Liver (tissue), 9 donors: Measurements from ENCODE around the gene PRKAA2. TPM values are rescaled to one million over a fixed set of nuclear protein-coding genes. Genes with fewer than 3 reads are reported as not detected.

ENCODE experiments used
- DNase-seq: peaks from one replicate; pipeline ENCODE4 v3.0.0-alpha.2; 2017; ENCODE audit warnings: low spot score
- H3K27ac ChIP-seq, 2 donors: one replicate each; pipeline ENCODE4 v1.7.0; 2013; ENCODE audit warnings: inconsistent platforms in 2 of 2, low read length in 2 of 2, control low read depth in 1 of 2, low read depth in 1 of 2, mild to moderate bottlenecking in 1 of 2
- H3K27me3 ChIP-seq, 4 donors: one replicate each; pipeline versions ENCODE4 v1.6.1 to v1.7.0; 2013; ENCODE audit warnings: low read length in 3 of 4, inconsistent platforms in 1 of 4, mild to moderate bottlenecking in 1 of 4, moderate library complexity in 1 of 4; ENCODE audit not compliant: control insufficient read depth in 4 of 4, insufficient read depth in 4 of 4
- H3K36me3 ChIP-seq, 4 donors: one replicate each; pipeline versions ENCODE4 v1.6.1 to v1.7.0; 2013; ENCODE audit warnings: low read length in 3 of 4, mild to moderate bottlenecking in 3 of 4, low read depth in 1 of 4, moderate library complexity in 1 of 4; ENCODE audit not compliant: control insufficient read depth in 4 of 4, insufficient read depth in 3 of 4
- H3K4me1 ChIP-seq, 4 donors: one replicate each; pipeline versions ENCODE4 v1.6.1 to v1.7.0; 2013; ENCODE audit warnings: low read length in 3 of 4, mild to moderate bottlenecking in 3 of 4, moderate library complexity in 1 of 4; ENCODE audit not compliant: control insufficient read depth in 4 of 4, insufficient read depth in 4 of 4
- H3K4me3 ChIP-seq, 3 donors: one replicate each; pipeline versions ENCODE4 v1.6.1 to v1.7.0; 2013; ENCODE audit warnings: low read length in 3 of 3, control low read depth in 1 of 3, low read depth in 1 of 3, mild to moderate bottlenecking in 1 of 3
- H3K9ac ChIP-seq, 2 donors: one replicate each; pipeline ENCODE4 v1.7.0; 2013; ENCODE audit warnings: low read length in 2 of 2, mild to moderate bottlenecking in 2 of 2, moderate library complexity in 2 of 2, control low read depth in 1 of 2, low read depth in 1 of 2
- H3K9me3 ChIP-seq, 4 donors: one replicate each; pipeline versions ENCODE4 v1.6.1 to v1.7.0; 2013; ENCODE audit warnings: low read length in 3 of 4; ENCODE audit not compliant: control insufficient read depth in 4 of 4
- EGR1 ChIP-seq, 2 donors: IDR thresholded peaks; 2 replicates each; pipeline ENCODE4 v1.6.1; 2016 to 2018; ENCODE audit warnings: antibody characterized with exemption in 2 of 2, low read depth in 2 of 2
- FOXA1 ChIP-seq: IDR thresholded peaks from 2 replicates; pipeline ENCODE4 v1.6.1; 2016; ENCODE audit warnings: antibody characterized with exemption
- FOXA2 ChIP-seq: IDR thresholded peaks from 2 replicates; pipeline ENCODE4 v1.6.1; 2016; ENCODE audit warnings: antibody characterized with exemption
- GABPA ChIP-seq, 2 donors: IDR thresholded peaks in 1 of 2; conservative IDR thresholded peaks in 1 of 2; 2 replicates each; pipeline ENCODE4 v1.6.1; 2016; ENCODE audit warnings: antibody characterized with exemption in 2 of 2, mild to moderate bottlenecking in 1 of 2, moderate library complexity in 1 of 2
- HNF4A ChIP-seq, 2 donors: conservative IDR thresholded peaks; 2 replicates each; pipeline ENCODE4 v1.6.1; 2016; ENCODE audit warnings: antibody characterized with exemption in 2 of 2, mild to moderate bottlenecking in 2 of 2
- HNF4G ChIP-seq: IDR thresholded peaks from 2 replicates; pipeline ENCODE4 v1.6.1; 2016; ENCODE audit warnings: antibody characterized with exemption
- JUND ChIP-seq, 2 donors: IDR thresholded peaks; 2 replicates each; pipeline ENCODE4 v1.6.1; 2016; ENCODE audit warnings: antibody characterized with exemption in 2 of 2
- NR2F2 ChIP-seq: IDR thresholded peaks from 2 replicates; pipeline ENCODE4 v1.6.1; 2016; ENCODE audit warnings: antibody characterized with exemption
- RAD21 ChIP-seq, 2 donors: IDR thresholded peaks; 2 replicates each; pipeline ENCODE4 v1.6.1; 2016; ENCODE audit warnings: antibody characterized with exemption in 2 of 2, mild to moderate bottlenecking in 2 of 2
- RXRA ChIP-seq, 2 donors: IDR thresholded peaks; 2 replicates each; pipeline ENCODE4 v1.6.1; 2017 to 2018; ENCODE audit warnings: antibody characterized with exemption in 2 of 2, mild to moderate bottlenecking in 1 of 2
- SP1 ChIP-seq: IDR thresholded peaks from 2 replicates; pipeline ENCODE4 v1.6.1; 2018; ENCODE audit warnings: antibody characterized with exemption, mild to moderate bottlenecking
- TAF1 ChIP-seq: conservative IDR thresholded peaks from 2 replicates; pipeline ENCODE4 v1.6.1; 2016; ENCODE audit warnings: antibody characterized with exemption, mild to moderate bottlenecking
- YY1 ChIP-seq: IDR thresholded peaks from 2 replicates; pipeline ENCODE4 v1.6.1; 2016; ENCODE audit warnings: antibody characterized with exemption, mild to moderate bottlenecking
- WGBS: extraction: QIAGEN DNeasy Blood & Tissue Kit; methylation state at CpG from one replicate; pipeline ENCODE4 v1.1.7; 2013; 5-methylcytosine and 5-hydroxymethylcytosine counted together
- polyA plus RNA-seq, 2 donors: library from polyadenylated mRNA; stranded (reverse) in 1 of 2; unstranded in 1 of 2; fragments of 200-250 nt in 1 of 2; fragments of >200 nt in 1 of 2; fragmentation: Nextera tagmentation in 1 of 2; extraction: Ambion mirVana in 1 of 2; gene quantifications; one replicate each; pipeline versions ENCODE4 v1.2.1 to v1.2.3, GENCODE V29; 2013 to 2015
- total RNA-seq, 2 donors: library from RNA; depleted of rRNA; stranded (reverse); fragments of >200 nt; gene quantifications; one replicate each; pipeline ENCODE4 v1.2.3, GENCODE V29; 2014
- TF ChIP-seq, protein P1 (sequence below): fragments of 150-350 bp; IDR thresholded peaks from 2 replicates; pipeline ENCODE4 v1.5.1; 2017; ENCODE audit warnings: improper control_type of control experiment, low read depth, low read length; ENCODE audit not compliant: missing input control
- TF ChIP-seq, protein P2 (sequence below): IDR thresholded peaks from 2 replicates; pipeline ENCODE4 v1.6.1; 2016; ENCODE audit warnings: antibody characterized with exemption
- TF ChIP-seq, protein P3 (sequence below): IDR thresholded peaks from 2 replicates; pipeline ENCODE4 v1.6.1; 2016; ENCODE audit warnings: antibody characterized with exemption
- TF ChIP-seq, protein P4 (sequence below): IDR thresholded peaks from 2 replicates; pipeline ENCODE4 v1.6.1; 2016; ENCODE audit warnings: antibody characterized with exemption, mild to moderate bottlenecking
- TF ChIP-seq, protein P5 (sequence below): IDR thresholded peaks from 2 replicates; pipeline ENCODE4 v1.6.1; 2016; ENCODE audit warnings: antibody characterized with exemption
- donor health status: healthy.
- donor health status: healthy.
- donor health status: healthy.
- donor health status: healthy.
- donor health status: healthy.

Gene PRKAA2
- total and polyA plus RNA-seq, 4 donors, result 0.33 to 2.7 (median 1.6) TPM

DNA sequence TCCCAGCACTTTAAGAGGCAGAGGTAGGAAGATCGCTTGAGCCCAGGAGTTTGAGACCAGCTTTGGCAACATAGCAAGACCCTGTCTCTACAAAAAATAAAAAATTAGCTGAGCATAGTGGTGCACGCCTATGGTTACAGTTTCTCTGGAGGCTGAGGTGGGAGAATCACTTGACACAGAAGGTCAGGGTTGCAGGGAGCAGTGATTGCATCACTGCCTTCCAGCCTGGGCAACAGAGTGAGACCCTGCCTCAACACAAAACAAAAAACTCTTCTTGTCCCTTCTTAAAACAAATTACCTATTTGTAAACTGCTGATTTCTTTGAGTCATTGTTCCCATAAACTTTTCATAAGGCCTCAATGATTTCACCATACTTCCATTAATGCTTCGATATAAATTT, 18.7 kb downstream of the PRKAA2 start:
- no peak for DNase-seq
- Histone ChIP-seq H3K9ac (no peak overlapping the region), H3K36me3 (no peaks in the 10 kb centered on the region), H3K27ac (no peak overlapping the region), H3K9me3 (no peaks in the 10 kb centered on the region), H3K27me3 (no peaks in the 10 kb centered on the region), H3K4me3 (no peak overlapping the region), H3K4me1 (no peaks in the 10 kb centered on the region)
- no peak for TF ChIP-seq FOXA1
- TF ChIP-seq, protein P1, sequence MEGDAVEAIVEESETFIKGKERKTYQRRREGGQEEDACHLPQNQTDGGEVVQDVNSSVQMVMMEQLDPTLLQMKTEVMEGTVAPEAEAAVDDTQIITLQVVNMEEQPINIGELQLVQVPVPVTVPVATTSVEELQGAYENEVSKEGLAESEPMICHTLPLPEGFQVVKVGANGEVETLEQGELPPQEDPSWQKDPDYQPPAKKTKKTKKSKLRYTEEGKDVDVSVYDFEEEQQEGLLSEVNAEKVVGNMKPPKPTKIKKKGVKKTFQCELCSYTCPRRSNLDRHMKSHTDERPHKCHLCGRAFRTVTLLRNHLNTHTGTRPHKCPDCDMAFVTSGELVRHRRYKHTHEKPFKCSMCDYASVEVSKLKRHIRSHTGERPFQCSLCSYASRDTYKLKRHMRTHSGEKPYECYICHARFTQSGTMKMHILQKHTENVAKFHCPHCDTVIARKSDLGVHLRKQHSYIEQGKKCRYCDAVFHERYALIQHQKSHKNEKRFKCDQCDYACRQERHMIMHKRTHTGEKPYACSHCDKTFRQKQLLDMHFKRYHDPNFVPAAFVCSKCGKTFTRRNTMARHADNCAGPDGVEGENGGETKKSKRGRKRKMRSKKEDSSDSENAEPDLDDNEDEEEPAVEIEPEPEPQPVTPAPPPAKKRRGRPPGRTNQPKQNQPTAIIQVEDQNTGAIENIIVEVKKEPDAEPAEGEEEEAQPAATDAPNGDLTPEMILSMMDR, result no peak
- no peak for TF ChIP-seq JUND (IDR thresholded peaks at IDR 0.05)
- no peak for TF ChIP-seq NR2F2
- no peak for TF ChIP-seq RAD21 (IDR thresholded peaks at IDR 0.05)
- TF ChIP-seq EGR1 (IDR thresholded peaks at IDR 0.05; ENCODE audit: low read depth in 2 of 2), result no peak
- TF ChIP-seq, protein P2, sequence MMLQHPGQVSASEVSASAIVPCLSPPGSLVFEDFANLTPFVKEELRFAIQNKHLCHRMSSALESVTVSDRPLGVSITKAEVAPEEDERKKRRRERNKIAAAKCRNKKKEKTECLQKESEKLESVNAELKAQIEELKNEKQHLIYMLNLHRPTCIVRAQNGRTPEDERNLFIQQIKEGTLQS, result no peak
- TF ChIP-seq TAF1, result no peak
- TF ChIP-seq, protein P3, sequence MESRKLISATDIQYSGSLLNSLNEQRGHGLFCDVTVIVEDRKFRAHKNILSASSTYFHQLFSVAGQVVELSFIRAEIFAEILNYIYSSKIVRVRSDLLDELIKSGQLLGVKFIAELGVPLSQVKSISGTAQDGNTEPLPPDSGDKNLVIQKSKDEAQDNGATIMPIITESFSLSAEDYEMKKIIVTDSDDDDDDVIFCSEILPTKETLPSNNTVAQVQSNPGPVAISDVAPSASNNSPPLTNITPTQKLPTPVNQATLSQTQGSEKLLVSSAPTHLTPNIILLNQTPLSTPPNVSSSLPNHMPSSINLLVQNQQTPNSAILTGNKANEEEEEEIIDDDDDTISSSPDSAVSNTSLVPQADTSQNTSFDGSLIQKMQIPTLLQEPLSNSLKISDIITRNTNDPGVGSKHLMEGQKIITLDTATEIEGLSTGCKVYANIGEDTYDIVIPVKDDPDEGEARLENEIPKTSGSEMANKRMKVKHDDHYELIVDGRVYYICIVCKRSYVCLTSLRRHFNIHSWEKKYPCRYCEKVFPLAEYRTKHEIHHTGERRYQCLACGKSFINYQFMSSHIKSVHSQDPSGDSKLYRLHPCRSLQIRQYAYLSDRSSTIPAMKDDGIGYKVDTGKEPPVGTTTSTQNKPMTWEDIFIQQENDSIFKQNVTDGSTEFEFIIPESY, result no peak
- TF ChIP-seq HNF4A (conservative IDR thresholded peaks at IDR 0.05), result no peak
- TF ChIP-seq GABPA (IDR thresholded peaks at IDR 0.05 in 1 of 2, conservative IDR thresholded peaks at IDR 0.05 in 1 of 2), result no peak
- TF ChIP-seq, protein P4, sequence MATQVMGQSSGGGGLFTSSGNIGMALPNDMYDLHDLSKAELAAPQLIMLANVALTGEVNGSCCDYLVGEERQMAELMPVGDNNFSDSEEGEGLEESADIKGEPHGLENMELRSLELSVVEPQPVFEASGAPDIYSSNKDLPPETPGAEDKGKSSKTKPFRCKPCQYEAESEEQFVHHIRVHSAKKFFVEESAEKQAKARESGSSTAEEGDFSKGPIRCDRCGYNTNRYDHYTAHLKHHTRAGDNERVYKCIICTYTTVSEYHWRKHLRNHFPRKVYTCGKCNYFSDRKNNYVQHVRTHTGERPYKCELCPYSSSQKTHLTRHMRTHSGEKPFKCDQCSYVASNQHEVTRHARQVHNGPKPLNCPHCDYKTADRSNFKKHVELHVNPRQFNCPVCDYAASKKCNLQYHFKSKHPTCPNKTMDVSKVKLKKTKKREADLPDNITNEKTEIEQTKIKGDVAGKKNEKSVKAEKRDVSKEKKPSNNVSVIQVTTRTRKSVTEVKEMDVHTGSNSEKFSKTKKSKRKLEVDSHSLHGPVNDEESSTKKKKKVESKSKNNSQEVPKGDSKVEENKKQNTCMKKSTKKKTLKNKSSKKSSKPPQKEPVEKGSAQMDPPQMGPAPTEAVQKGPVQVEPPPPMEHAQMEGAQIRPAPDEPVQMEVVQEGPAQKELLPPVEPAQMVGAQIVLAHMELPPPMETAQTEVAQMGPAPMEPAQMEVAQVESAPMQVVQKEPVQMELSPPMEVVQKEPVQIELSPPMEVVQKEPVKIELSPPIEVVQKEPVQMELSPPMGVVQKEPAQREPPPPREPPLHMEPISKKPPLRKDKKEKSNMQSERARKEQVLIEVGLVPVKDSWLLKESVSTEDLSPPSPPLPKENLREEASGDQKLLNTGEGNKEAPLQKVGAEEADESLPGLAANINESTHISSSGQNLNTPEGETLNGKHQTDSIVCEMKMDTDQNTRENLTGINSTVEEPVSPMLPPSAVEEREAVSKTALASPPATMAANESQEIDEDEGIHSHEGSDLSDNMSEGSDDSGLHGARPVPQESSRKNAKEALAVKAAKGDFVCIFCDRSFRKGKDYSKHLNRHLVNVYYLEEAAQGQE, result no peak
- TF ChIP-seq HNF4G, result no peak
- no peak for TF ChIP-seq FOXA2
- no peak for TF ChIP-seq SP1
- WGBS, result 91% methylated on average over 3 of the region's 3 CpGs

DNA sequence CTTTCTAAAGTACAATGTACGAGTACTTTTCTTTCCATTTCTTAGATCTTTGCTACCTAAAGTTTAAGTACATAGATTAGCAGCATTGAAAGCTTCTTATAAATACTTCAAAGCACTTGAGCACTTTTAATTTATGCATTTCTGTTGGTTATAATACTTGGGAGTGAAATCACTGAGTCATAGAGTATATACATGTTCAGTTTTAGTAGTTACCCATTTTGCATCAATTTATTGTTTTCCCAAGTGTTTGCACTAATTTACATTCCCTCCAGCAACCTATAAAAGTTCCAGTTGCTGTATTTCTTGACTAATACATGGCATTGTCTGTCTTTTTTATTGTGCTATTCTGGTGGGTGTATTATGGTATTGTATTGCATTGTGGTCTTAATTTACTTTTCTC, 20.3 kb downstream of the PRKAA2 start:
- H3K36me3 ChIP-seq, result no peaks in the 10 kb centered on the region
- no peak overlapping the region for H3K9ac ChIP-seq
- H3K4me1 ChIP-seq, result no peaks in the 10 kb centered on the region
- WGBS, result 94% methylated on average over 1 of the region's 1 CpG
- no peaks in the 10 kb centered on the region for H3K27me3 ChIP-seq
- H3K4me3 ChIP-seq, result no peak overlapping the region
- no peak for DNase-seq
- no peak for TF ChIP-seq HNF4G
- TF ChIP-seq SP1, result no peak
- no peak for TF ChIP-seq EGR1 (IDR thresholded peaks at IDR 0.05; ENCODE audit: low read depth in 2 of 2)
- TF ChIP-seq YY1, result no peak
- TF ChIP-seq, protein P5, sequence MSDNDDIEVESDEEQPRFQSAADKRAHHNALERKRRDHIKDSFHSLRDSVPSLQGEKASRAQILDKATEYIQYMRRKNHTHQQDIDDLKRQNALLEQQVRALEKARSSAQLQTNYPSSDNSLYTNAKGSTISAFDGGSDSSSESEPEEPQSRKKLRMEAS, result no peak
- no peak for TF ChIP-seq RXRA (IDR thresholded peaks at IDR 0.05)
- TF ChIP-seq, protein P2, result no peak
- no peak for TF ChIP-seq GABPA (IDR thresholded peaks at IDR 0.05 in 1 of 2, conservative IDR thresholded peaks at IDR 0.05 in 1 of 2)
- no peak for TF ChIP-seq TAF1
- TF ChIP-seq RAD21 (IDR thresholded peaks at IDR 0.05), result no peak
- TF ChIP-seq NR2F2, result no peak
- no peak for TF ChIP-seq FOXA2
- TF ChIP-seq FOXA1, result no peak
- no peak for TF ChIP-seq HNF4A (conservative IDR thresholded peaks at IDR 0.05)
- no peak for TF ChIP-seq JUND (IDR thresholded peaks at IDR 0.05)
- no peaks in the 10 kb centered on the region for H3K9me3 ChIP-seq
- H3K27ac ChIP-seq, result no peak overlapping the region
